D721Med (cell line): ENCODE results near the gene SPOCD1.

ENCODE experiments used
- DNase-seq: peaks from one replicate; pipeline ENCODE4 v3.0.0; 2011; ENCODE audit warnings: low spot score; ENCODE audit not compliant: insufficient read length
- FAIRE-seq: peaks from 2 replicates; lab custom pipeline; 2011; peaks lifted over from hg19 to GRCh38; lab: Jason Lieb, UNC
- TF ChIP-seq, protein P1 (sequence below): IDR thresholded peaks from 2 replicates; pipeline ENCODE4 v1.5.1; 2012; ENCODE audit warnings: mild to moderate bottlenecking, control low read depth; ENCODE audit not compliant: insufficient read depth; ENCODE audit errors: missing control alignments

SPOCD1 gene

DNA sequence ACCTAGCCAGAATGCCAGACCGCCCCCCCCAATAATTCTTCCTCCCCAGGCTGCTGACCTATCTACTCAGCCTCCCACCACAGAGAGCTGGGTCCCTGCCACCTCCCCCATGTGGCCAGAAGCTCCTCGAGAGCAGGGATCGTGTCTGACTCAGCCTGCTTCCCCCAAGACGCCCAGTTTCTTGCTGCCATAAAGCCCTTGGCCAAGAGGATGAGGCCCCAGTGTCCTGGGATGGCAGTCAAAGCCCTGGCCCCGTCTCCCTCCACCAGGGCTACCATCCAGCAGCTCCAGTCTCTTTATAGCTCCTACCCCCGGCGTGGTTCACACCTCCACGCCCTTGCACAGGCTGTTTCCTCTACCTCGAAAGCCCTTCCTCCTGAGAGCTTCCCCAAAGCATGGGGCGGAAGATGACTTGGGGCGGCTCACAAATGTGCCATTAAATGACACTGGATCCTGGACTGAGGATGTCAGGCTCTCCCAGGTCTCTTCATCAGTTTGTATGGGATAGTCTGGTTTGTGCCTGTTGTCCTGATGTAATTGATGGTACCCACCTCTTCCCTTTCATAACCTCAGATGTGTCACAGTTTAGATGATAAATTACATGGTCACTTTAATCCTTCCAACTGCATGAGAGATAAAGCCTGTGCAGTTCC lies 64.8 kb downstream of the SPOCD1 start:
- FAIRE-seq (no peak), DNase-seq (no peak)
- TF ChIP-seq, protein P1, sequence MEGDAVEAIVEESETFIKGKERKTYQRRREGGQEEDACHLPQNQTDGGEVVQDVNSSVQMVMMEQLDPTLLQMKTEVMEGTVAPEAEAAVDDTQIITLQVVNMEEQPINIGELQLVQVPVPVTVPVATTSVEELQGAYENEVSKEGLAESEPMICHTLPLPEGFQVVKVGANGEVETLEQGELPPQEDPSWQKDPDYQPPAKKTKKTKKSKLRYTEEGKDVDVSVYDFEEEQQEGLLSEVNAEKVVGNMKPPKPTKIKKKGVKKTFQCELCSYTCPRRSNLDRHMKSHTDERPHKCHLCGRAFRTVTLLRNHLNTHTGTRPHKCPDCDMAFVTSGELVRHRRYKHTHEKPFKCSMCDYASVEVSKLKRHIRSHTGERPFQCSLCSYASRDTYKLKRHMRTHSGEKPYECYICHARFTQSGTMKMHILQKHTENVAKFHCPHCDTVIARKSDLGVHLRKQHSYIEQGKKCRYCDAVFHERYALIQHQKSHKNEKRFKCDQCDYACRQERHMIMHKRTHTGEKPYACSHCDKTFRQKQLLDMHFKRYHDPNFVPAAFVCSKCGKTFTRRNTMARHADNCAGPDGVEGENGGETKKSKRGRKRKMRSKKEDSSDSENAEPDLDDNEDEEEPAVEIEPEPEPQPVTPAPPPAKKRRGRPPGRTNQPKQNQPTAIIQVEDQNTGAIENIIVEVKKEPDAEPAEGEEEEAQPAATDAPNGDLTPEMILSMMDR, result no peak

DNA sequence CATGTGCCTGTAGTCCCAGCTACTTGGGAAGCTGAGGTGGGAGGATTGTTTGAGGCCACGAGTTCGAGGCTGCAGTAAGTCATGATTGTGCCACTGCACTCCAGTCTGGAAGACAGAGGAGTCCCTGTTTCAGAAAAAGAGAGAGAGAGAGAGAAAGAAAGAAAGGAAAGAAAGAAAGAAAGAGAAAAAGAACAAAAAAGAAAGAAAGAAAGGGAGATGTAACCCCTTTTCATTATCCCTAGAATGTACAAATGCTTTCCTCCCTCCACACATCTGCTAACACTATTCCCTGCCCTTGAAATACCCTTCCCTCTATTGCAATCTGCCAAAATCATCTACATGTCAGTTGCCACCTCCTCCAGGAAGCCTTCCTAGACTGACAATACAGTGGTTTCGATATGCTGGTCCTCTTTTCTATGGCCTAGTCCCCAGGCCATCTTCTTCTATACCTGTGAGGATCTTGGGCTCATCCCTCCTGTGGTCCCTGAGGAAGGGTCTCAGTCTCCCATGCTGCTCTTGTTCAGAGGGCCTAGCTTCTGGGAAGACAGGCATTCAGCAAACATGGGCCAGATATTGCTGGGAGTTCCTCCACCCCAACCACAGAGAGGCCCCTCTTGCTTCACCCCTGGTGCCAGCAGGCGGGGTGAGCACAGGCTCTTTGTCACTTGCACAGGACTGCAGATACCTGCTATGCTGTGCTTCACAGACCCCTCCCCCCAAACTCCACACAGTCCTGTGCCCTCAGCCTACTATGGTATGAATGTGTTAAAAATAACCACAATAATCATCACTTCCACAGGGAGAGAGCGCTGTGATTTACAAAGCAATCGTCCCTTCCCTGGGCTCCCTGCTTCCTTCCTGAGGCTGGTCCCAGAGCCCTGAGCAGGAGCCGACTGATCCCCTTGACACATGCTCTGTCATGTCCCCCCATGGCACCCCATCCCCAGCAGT lies 65.8 kb downstream of the SPOCD1 start:
- FAIRE-seq, result no peak

DNA sequence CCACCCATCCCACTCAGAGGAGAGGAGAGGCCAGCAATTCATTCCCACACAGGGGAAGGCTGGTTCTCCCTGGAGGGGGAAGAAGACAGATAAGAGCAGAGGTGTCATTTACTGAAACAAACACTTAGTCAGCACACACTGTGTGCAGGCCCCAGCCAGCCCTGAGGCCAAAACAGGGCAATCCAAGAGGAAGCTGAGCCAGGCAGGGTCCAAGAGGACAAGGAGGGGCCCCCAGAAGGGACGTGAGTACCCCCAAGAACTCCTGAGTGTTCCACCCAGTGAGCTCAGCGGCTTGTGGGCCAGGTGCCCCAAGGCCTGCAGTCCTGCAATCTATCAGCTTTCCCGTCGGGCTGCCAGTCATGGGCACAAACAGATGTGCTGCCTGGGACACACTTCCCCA lies 67.5 kb downstream of the SPOCD1 start:
- FAIRE-seq (no peak), DNase-seq (no peak)
- TF ChIP-seq, protein P1, result no peak

More for the DNA sequence above, 65.8 kb downstream of the SPOCD1 start:
- TF ChIP-seq, protein P1, result no peak
- no peak for DNase-seq

DNA sequence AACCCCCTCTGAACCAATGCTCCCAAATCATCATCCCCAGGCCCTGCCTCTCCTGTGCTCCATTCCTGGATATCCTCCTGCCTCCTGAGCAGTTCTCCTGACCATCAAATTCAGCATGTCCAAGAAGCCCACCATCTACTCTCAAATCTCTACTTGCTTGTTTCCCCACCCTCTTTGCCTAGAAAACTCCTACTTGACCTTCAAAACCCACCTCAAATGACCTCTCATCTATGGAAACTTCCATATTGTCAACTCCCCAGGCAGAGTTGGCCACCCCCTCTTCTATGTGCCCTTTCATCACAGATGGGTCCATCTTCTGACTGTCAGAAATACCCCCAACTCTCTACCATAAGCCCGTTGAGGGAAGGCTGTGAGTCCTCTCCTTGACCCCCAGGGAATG lies 68.5 kb downstream of the SPOCD1 start:
- FAIRE-seq (no peak), DNase-seq (no peak)
- TF ChIP-seq, protein P1, result no peak

DNA sequence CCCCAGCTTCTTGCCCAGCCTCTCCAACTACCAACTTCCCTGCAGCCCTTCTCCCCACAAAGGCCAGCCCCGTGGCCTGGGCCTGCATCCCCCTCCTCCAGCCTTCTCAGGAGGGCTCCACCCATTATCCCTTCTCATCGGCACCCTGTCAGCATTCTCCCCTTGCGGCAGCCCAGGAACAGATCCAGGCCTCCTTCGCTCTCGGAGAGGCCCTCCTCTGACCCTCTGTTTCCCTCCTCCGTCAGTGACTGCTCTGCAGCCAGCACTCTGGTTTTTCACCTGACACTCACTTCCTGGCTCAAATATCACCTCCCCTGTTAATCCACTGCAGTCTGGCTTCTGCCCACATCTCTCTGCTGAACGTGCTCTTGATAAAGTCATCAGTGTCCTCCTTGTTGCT lies 69.1 kb downstream of the SPOCD1 start:
- TF ChIP-seq, protein P1, result no peak
- DNase-seq (no peak), FAIRE-seq (no peak)

DNA sequence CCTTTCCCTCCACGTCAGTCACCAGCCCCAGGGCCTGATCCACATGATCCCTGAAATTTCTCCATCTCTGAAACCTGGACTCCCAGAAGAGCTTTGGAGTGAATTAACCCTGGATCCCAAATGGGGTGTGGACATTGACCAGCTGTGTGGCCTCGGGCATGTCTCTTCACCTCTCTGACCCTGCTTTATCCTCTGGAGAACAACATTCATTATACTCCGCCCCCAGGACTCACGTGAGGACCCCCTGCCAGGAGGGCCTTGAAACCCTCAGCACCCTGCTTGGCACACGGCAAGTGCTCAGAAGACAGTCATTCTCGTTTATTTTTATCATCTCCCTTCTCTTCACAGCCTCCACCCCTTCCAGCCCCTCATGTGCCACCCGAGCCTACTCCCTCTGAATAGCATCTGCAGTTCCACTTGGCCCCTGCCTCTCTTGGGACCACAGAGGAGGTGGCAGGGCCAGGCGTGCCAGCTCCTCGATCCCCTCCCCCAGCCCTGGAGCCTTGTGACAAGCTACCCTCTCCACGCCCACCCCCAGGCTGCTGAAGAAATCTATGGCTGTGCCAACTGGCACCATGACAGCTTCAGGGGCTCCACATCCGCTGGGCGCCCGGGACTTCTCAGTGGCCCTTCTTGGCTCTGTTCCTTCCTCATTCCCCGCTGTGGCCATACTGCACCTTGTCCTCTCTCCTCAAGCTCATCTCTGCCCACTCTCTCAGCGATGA lies 69.7 kb downstream of the SPOCD1 start:
- no peak for FAIRE-seq
- no peak for DNase-seq
- TF ChIP-seq, protein P1, result no peak
